Natural killer cell (primary cell): ENCODE results near the gene EXTL1. TPM values are rescaled to one million over a fixed set of nuclear protein-coding genes. Genes with fewer than 3 reads are reported as not detected.

Source experiments
- ATAC-seq, 3 donors: fragments of 150-1000 bp in 2 of 3; fragments of 200-7000 bp in 1 of 3; cut with Tn5 transposase; 1 replicate in 1 of 3; 2 replicates in 2 of 3; pipeline ENCODE4 v1.10.0; 2021; ENCODE audit warnings: mild to moderate bottlenecking in 2 of 3, moderate library complexity in 2 of 3
- DNase-seq, 2 donors: peaks; one replicate each; pipeline versions ENCODE4 v3.0.0 to v3.0.0-alpha.2; 2013 to 2021; ENCODE audit warnings: mixed read lengths in 1 of 2
- H3K27ac ChIP-seq: one replicate; pipeline ENCODE4 v1.5.1; 2013; ENCODE audit warnings: mild to moderate bottlenecking, low read length
- H3K27me3 ChIP-seq: one replicate; pipeline ENCODE4 v1.6.1; 2013; ENCODE audit warnings: low read length; ENCODE audit not compliant: control insufficient read depth, insufficient read depth
- H3K36me3 ChIP-seq: one replicate; pipeline ENCODE4 v1.6.1; 2013; ENCODE audit warnings: low read length; ENCODE audit not compliant: control insufficient read depth, insufficient read depth
- H3K4me1 ChIP-seq: one replicate; pipeline ENCODE4 v1.6.1; 2013; ENCODE audit warnings: low read length; ENCODE audit not compliant: control insufficient read depth, insufficient read depth
- H3K4me3 ChIP-seq: one replicate; pipeline ENCODE4 v1.5.1; 2013; ENCODE audit warnings: low read length
- H3K9me3 ChIP-seq: one replicate; pipeline ENCODE4 v1.6.1; 2013; ENCODE audit warnings: low read length; ENCODE audit not compliant: control insufficient read depth, insufficient read depth
- H3K27ac Mint-ChIP-seq, 2 donors: one replicate each; pipeline ENCODE4 v1.8.0; 2022; ENCODE audit warnings: mild to moderate bottlenecking in 2 of 2, mixed read lengths in 2 of 2, moderate library complexity in 1 of 2
- H3K27me3 Mint-ChIP-seq, 2 donors: one replicate each; pipeline ENCODE4 v1.8.0; 2022; ENCODE audit warnings: low read depth in 2 of 2, mixed read lengths in 2 of 2
- H3K36me3 Mint-ChIP-seq: one replicate; pipeline ENCODE4 v1.8.0; 2022; ENCODE audit warnings: mixed read lengths
- H3K4me1 Mint-ChIP-seq, 2 donors: one replicate each; pipeline ENCODE4 v1.8.0; 2022; ENCODE audit warnings: mixed read lengths in 2 of 2
- H3K4me3 Mint-ChIP-seq: one replicate; pipeline ENCODE4 v1.8.0; 2022; ENCODE audit warnings: mild to moderate bottlenecking, moderate library complexity, mixed read lengths
- H3K9me3 Mint-ChIP-seq, 2 donors: one replicate each; pipeline ENCODE4 v1.8.0; 2022; ENCODE audit warnings: mixed read lengths in 2 of 2
- CTCF ChIP-seq: fragments of 200-600 bp; IDR thresholded peaks from one replicate; pipeline ENCODE4 v1.8.0; 2022; ENCODE audit warnings: antibody characterized with exemption
- WGBS: methylation state at CpG from one replicate; pipeline ENCODE4 v1.1.7; 2013; ENCODE audit warnings: missing lambda C conversion rate; ENCODE audit not compliant: insufficient coverage; 5-methylcytosine and 5-hydroxymethylcytosine counted together
- intact Hi-C: fragments of 100-400 bp; cut with micrococcal nuclease; formaldehyde crosslinking; loops from one replicate; pipeline ENCODE4 v1.14.2; 2022
- total RNA-seq, 4 donors: library from RNA; stranded (reverse); fragments of 120-200 nt in 1 of 4; gene quantifications; one replicate each; pipeline versions ENCODE4 v1.2.3 to v1.2.4, GENCODE V29; 2013 to 2022

The EXTL1 gene
- total RNA-seq, 3 donors from 2014 or later (not counting 1 experiment from before 2014, with no cell fraction given): not detected

- ATAC-seq (no peak), DNase-seq (no peak)
- H3K4me3 ChIP-seq: no peak overlapping the region
- H3K36me3 ChIP-seq: no peaks in the 10 kb centered on the region
- H3K4me1 Mint-ChIP-seq: no peaks in the 10 kb centered on the region
- 48% methylated on average over 8 of the region's 8 CpGs for WGBS
- intact Hi-C loops: no loop called here
- H3K27me3 ChIP-seq: no peaks in the 10 kb centered on the region
- no peaks in the 10 kb centered on the region for H3K4me1 ChIP-seq
- no peak overlapping the region for H3K27ac ChIP-seq
- no peak overlapping the region for H3K4me3 Mint-ChIP-seq
- H3K27ac Mint-ChIP-seq: no peak overlapping the region
- no peak for TF ChIP-seq CTCF
- no peaks in the 10 kb centered on the region for H3K36me3 Mint-ChIP-seq
- no peaks in the 10 kb centered on the region for H3K9me3 Mint-ChIP-seq
- H3K27me3 Mint-ChIP-seq: peaks cover 0 to 12% of the 10 kb centered on the region in 2 donors
- H3K9me3 ChIP-seq: no peaks in the 10 kb centered on the region
These were observed 7.0 kb downstream of the EXTL1 start for GRCh38 chr1:26028490-26028980.

- H3K9me3 Mint-ChIP-seq: no peaks in the 10 kb centered on the region
- peaks cover 0 to 12% of the 10 kb centered on the region in 2 donors for H3K27me3 Mint-ChIP-seq
- ATAC-seq (no peak), DNase-seq (no peak)
- Histone ChIP-seq H3K27me3 (peaks cover 2% of the 10 kb centered on the region), H3K4me3 (no peak overlapping the region), H3K4me1 (no peaks in the 10 kb centered on the region), H3K36me3 (no peaks in the 10 kb centered on the region), H3K9me3 (no peaks in the 10 kb centered on the region), H3K27ac (no peak overlapping the region)
- intact Hi-C loops: no loop called here
- no peak for TF ChIP-seq CTCF
- H3K4me1 Mint-ChIP-seq: peaks cover 0 to under 1% of the 10 kb centered on the region in 2 donors
- H3K4me3 Mint-ChIP-seq: no peak overlapping the region
- no peaks in the 10 kb centered on the region for H3K36me3 Mint-ChIP-seq
- no peak overlapping the region for H3K27ac Mint-ChIP-seq
- WGBS: 86% methylated on average over 15 of the region's 15 CpGs
These were observed 7.7 kb downstream of the EXTL1 start for GRCh38 chr1:26029054-26029863.

GRCh38 chr1:26029864-26030481 is 8.4 kb downstream of the EXTL1 start:
- H3K4me3 ChIP-seq: no peak overlapping the region
- H3K4me3 Mint-ChIP-seq: no peak overlapping the region
- peaks cover 0 to 12% of the 10 kb centered on the region in 2 donors for H3K27me3 Mint-ChIP-seq
- ATAC-seq (no peak), DNase-seq (no peak)
- no peaks in the 10 kb centered on the region for H3K9me3 Mint-ChIP-seq
- no peaks in the 10 kb centered on the region for H3K9me3 ChIP-seq
- intact Hi-C loops: no loop called here
- TF ChIP-seq CTCF: no peak
- peaks cover 0 to 7% of the 10 kb centered on the region in 2 donors for H3K4me1 Mint-ChIP-seq
- WGBS: 68% methylated on average over 7 of the region's 7 CpGs
- no peak overlapping the region for H3K27ac Mint-ChIP-seq
- H3K4me1 ChIP-seq: peaks cover 6% of the 10 kb centered on the region
- no peaks in the 10 kb centered on the region for H3K36me3 Mint-ChIP-seq
- H3K36me3 ChIP-seq: no peaks in the 10 kb centered on the region
- peaks cover 8% of the 10 kb centered on the region for H3K27me3 ChIP-seq
- no peak overlapping the region for H3K27ac ChIP-seq
